ENCODE measurements around the gene CUEDC1. TPM values are rescaled to one million over a fixed set of nuclear protein-coding genes. Genes with fewer than 3 reads are reported as not detected.

The CUEDC1 gene
- total RNA-seq, 1 experiment from 2014 or later: 26.7 TPM

DNA sequence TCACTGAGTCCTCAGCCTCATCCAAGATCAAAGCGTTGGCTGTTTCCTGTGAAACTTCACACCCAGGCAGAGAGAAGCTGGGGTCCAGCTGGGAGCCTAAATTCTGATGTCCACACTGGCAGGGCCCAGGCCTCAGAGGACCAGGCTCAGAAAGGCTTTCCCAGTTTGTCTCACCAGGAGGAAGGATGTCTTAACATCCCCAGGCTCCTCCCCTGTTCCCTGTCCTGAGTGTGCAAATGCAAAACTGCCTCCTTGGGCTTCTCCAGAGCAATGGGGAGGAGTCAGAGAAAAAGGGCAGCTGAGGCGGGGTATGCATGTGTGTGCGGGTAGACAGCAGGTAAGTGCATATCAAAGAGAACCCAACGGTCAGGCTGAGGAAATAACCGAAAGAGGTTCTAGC lies 45.7 kb downstream of the CUEDC1 start:
- in situ Hi-C loops (cut with HindIII; ENCODE audit: low sequenced_read_pairs): no loop called here
- DNase-seq (ENCODE audit: low spot score): no peak

DNA sequence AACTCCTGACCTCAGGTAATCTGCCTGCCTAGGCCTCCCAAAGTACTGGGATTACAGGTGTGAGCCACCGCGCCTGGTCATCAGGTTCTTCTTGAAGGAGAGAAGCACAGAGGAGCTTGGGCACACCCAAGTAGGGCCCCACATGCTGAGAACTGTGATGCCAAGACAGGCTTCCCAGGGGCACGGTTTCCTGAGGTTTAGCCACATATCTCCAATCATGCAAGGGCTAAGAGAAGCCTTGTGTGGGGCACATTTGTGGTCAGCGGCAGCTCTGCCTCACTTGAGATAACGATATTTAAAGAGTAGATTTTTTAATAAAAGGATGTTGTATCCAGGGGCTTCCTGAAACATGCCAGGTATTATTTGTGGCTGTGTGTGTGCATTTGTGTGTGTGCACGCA lies 46.9 kb downstream of the CUEDC1 start:
- no peak for DNase-seq (ENCODE audit: low spot score)
- in situ Hi-C loops (cut with HindIII; ENCODE audit: low sequenced_read_pairs): no loop called here

DNA sequence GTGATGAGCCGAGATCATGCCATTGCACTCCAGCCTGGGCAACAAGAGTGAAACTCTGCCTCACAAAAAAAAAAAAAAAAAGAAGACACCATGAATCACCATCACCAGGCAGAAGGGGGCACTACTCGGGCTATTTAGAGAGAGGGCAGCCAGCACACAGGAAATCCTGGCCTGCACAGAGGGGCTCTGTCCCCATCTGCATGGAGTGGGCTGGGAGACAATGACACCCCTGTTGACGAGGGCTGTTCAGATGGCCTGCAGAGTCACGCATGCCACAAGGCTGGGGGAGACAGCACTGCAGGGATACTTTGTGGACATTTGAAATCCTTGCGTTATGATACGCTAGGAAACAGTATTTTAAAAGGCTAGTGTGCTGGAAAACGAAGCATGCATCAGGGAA lies 48.3 kb downstream of the CUEDC1 start:
- no peak for DNase-seq (ENCODE audit: low spot score)
- in situ Hi-C loops (cut with HindIII; ENCODE audit: low sequenced_read_pairs): no loop called here

DNA sequence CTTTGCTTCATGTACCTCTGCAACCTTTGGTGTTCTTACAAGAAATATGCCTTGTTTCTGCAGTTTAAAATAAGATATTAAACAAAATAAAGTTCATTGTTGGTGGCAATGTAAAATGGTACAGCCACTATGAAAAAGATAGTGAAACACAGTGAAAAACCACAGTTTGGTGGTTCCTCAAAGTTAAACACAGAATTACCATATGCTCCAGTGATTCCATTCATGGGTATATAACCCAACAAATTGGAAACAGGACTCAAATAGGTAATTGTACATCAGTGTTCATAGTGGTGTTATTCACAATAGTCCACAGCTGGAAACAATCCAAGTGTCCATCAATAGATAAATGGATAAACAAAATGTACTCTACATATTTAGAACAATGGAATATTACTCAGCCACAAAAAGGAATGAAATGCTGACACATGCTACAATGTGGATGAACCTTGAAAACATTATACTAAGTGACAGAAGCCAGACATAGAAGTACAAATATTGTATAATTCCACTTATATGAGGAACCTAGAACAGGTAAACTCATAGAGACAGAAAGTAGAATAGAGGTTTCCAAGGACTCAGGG lies 49.2 kb downstream of the CUEDC1 start:
- in situ Hi-C loops (cut with HindIII; ENCODE audit: low sequenced_read_pairs): no loop called here
- DNase-seq (ENCODE audit: low spot score): no peak

DNA sequence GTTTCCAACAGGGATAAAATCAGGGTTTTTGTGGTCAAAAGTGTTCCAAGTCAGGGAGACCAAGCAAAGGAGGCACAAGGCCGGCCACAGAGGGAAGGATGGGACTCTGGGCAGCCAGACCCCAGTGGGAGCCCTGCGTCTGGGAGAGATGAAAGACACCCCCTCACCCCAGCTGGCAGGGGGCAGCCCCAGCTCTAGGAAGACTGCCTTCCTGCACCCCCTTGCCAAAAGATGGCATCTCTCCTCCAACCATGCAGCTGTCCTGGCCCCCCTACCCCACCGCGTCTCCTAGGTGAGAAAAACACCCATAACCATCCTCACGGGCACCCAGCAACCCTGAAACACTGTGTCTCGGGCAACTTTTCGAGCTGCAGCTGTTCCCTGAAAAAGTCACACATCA lies 51.3 kb downstream of the CUEDC1 start:
- in situ Hi-C loops (cut with HindIII; ENCODE audit: low sequenced_read_pairs): no loop called here
- DNase-seq (ENCODE audit: low spot score): no peak

DNA sequence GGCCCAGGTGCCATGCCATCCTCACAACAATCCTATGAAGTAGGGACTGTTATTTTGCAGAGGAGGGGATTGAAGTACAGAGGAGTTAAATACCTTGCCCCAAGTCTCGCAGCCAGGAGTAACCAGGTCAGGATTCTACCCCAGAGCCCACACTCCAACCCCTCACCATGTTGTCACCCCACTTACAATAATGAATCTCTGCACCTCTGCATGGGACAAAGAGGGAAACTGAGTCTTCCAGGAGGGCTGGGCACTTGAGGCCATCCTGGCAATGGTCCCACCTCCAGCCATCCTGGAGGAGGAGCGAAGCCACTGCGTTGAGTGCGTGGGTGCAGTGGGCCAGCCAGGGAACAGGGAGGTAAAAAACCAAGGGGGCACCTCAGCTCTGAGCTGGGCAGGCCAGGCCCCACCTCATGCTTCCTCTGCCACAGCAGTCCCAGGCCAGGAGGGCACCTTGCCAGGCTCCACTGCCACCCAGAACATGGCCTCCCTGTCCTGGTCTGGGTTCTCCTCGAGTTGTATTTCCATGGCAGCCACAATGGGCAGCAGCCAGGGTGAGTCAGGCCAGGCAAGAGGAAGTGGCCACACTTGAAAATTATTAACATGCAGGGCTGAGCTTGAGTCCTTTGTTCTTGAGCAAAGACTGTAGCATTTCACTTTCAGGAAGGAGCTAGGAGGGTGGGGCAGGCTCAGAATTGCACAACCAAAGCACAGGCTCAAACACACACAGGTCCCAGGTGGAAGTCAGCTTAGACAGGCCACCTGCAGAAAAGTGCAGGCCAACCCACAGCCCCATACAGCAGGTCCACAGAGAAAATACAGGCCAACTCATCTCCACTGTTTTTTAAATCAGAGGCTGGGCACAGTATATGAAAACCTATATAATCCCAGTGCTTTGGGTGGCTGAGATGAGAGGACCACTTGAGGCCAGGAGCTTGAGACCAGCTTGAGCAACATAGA lies 52.1 kb downstream of the CUEDC1 start:
- in situ Hi-C loops (cut with HindIII; ENCODE audit: low sequenced_read_pairs): no loop called here

DNA sequence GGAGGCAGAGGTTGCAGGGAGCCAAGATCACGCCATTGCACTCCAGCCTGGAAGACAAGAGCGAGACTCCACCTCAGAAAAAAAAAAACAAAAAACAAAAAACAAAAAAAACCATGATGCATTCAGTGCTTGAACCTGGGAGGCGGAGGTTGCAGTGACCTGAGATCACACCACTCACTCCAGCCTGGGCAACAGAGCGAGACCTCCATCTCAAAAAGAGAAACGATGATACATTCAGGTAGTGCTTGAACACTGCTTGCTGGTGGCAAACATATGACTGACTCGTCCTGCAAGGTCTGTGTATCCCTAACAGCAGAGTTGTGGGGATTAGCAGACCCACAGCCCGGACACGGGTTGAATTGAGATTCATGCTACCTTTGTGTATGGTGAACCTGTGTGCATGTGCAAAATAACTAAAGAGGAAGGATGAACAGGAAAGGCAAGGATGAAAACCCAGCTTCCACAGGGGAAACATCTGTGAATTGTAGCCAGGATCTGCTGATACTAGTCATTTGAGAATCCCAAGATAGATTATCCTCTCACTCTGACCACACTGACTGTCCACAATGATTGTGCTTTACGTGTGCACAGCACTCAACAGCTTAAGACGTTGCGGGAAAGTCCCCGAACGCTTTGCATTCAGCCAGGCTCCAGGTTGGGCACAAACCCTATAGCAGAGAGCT lies 53.0 kb downstream of the CUEDC1 start:
- in situ Hi-C loops (cut with HindIII; ENCODE audit: low sequenced_read_pairs): no loop called here
- DNase-seq (ENCODE audit: low spot score): no peak

More for the DNA sequence above, 52.1 kb downstream of the CUEDC1 start:
- DNase-seq (ENCODE audit: low spot score): peak; percentile 50

DNA sequence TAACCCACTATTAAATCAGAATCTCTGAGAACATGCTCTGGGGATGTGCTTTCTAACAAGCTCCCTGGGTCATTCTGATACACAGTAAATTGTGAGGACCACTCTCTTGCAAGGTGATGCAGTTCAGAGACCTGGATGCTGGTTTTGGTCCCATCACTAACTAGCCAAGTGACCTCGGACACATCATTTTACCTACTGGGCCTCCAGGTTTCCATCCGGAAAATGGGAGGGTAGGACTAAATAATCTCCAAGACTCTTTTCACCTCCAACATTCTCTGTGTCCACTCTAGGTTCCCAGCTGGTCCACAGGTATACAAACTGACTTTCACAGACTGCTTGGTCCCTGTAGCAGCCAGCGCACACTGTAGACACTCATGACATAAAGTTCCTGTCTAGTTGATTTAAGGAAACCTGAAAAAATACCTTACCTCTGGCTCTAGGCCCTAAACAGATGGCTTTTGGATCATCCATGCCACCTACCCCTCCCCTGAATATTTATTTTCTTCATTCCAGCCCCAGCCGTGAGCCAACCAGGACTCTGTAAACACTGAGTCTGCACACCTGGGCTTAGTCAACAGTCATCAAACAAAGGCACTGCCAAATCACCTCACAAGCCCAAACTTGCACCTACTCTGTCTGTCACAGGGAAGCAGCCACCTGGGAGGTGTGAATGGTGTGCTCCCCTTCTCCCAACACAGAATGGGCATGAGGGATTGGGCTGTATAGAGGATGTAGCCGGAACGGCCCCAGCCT lies 54.0 kb downstream of the CUEDC1 start:
- in situ Hi-C loops (cut with HindIII; ENCODE audit: low sequenced_read_pairs): no loop called here
- DNase-seq (ENCODE audit: low spot score): no peak

DNA sequence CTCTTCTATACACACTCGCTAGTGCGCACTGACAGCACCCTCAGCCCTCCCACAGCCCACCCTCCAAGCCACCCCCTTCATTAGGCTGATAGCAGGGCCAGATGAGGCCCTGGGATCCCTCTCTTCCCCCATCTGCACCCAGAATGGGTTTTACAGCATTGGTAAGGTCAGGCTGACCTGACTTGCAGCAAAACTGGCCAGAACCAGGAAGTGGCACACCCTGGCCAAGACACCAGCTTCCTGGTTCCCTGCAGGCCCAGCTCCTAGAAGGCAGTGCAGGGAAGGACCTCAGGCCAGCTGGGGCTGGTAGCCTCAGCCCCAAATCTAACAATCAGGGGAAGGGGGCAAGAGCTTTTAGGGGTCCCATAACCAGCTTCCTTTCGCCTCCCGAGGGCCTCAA lies 55.4 kb downstream of the CUEDC1 start:
- in situ Hi-C loops (cut with HindIII; ENCODE audit: low sequenced_read_pairs): no loop called here
- DNase-seq (ENCODE audit: low spot score): no peak

DNA sequence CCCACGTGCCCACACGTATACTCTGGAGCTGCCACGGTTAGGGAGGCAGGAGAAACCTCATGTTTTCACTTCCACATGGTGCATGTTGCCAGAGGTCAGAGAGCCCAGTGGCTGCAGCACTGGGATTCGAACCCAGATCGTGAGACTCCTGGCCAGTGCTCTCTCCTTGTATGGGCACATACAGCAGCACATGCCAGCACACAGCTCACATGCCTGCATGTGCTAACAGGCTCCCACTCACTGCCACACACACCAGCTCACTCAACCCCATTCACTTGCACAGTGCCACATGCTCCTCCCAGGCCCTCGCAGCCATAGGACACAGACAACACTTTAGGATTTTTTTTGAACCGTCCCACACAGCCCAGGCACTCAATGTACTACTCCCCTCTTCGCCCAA lies 55.8 kb downstream of the CUEDC1 start:
- no peak for DNase-seq (ENCODE audit: low spot score)
- in situ Hi-C loops (cut with HindIII; ENCODE audit: low sequenced_read_pairs): no loop called here

DNA sequence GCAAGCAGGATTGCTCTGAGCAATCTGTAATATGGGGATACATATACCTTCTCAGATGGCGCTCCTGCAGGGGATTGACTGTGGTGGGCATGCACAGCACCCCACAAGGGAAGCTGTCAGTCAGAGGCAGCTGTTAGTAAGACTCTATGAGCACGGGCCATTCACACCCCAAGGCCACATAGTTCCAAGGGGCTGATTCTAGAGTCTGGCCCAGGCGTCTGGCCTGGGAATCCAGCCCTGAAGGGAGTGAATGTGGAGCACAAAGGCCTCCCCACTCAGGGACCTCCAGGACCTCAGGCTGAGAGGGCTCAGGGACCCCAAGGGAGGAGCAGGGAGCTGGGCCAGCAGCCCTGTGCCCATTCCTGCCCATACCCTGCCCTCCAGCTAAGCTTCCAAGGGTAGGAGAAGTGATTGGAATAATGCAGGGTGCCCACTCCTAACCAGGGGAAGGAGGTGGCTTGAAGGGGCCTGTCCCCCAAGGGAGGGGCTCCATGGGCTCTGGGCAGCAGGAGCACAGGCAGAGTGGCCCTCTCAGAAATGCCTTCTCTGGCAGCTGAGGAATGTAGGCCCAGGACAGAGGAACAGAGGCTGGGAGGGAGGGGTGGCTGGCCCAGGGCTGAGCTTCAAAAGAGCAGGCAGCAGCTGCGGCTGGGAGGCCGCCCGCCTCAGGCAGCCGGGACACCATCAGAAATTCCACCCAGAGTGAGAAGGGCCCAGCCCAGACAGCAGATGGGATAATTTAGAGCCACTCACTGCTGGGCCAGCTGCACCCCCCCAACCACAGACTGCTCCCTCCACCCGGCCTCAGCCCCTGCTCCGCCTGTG lies 56.5 kb downstream of the CUEDC1 start:
- DNase-seq (ENCODE audit: low spot score): no peak
- in situ Hi-C loops (cut with HindIII; ENCODE audit: low sequenced_read_pairs): no loop called here

DNA sequence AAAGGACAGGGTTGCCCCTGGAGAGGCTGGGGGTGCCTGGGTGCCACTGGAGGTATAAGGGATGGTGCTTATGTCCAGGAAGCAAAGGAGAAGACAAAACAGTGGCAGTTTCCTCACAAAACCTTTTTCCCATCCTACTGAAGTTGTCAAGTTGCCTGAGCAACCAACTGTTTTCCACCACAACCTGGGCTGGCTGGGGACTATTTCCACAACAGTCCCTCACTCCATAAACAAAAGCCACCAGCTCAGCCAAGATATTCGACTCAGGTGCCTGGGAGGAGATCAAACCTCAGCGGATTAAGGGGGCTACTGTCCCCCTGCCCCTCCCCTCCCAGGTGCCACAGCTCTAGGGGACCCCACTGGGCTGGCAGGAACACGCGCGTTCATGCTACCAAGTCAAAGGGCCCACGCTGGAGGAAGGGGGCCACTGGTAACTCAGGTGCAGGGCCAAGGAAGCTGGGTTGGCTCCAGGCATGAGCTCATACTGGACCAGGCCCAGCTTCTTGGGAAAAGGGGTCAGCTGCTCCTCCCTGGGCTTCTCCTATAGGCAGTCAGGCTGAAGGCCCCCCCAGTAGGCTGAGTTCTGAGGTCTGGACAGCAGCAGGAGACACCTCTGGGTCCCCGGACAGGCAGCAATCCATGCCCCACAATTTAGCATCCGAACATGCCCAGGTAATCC lies 59.7 kb downstream of the CUEDC1 start:
- peak; percentile 74 for DNase-seq (ENCODE audit: low spot score)

DNA sequence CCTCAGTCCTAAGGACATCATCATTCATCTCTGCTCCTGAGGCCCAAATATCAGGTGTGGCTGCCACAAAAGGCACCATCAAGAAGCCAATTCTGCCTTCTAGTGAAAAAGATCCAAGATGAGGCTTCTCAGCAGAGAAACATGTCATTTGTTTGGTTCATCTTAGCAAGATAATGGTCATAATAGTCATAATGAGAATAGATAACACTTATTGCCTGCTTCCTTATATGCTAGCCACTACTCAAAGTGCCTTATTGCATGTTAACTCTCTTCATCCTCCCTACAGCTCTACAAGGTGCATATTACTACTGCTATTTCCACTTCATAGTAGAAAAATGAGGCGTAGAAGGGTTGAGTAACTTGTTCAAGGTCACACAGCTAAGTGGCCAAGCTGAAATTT lies 60.4 kb downstream of the CUEDC1 start:
- no peak for DNase-seq (ENCODE audit: low spot score)
- in situ Hi-C loops (cut with HindIII; ENCODE audit: low sequenced_read_pairs): no loop called here

More for the DNA sequence above, 59.7 kb downstream of the CUEDC1 start:
- in situ Hi-C loops (cut with HindIII; ENCODE audit: low sequenced_read_pairs): no loop called here

DNA sequence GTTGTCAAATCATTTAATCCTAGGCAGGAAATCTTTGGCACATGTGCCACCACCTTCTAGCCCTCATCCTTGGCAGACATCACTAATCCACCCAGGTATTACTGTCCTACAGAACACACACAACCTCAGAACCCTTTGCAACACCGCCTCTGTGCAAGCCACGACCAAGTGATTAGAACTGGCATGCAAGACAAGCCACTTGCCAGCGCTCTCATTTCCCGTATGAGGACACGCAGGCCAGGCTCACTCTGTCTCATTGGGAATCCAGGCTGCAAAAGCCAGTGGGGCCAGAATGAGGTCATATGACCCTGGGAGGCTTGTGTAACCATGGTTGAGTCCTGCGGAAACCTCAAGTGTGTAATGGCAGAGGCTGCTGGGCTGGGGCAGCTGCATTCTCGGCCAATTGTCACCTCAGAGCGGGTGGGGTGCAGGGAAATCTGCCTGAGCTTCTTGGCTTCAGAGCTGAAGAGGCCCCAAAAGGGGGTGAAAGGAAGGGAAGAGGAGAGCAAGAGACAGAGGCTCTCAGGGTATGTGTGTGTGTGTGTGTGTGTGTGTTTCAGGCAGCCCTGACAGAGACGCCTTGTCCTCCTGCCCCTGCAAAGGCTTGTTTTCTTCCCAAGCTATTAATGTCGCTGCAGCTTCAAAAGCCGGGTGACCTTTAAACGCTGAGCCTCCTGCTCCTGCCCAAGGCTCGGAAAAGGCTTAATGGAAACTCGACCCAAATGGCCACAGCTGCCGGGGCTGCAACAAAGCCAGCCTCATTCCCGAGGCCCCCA lies 62.2 kb downstream of the CUEDC1 start:
- DNase-seq (ENCODE audit: low spot score): peak; percentile 87
- in situ Hi-C loops (cut with HindIII; ENCODE audit: low sequenced_read_pairs): no loop called here

DNA sequence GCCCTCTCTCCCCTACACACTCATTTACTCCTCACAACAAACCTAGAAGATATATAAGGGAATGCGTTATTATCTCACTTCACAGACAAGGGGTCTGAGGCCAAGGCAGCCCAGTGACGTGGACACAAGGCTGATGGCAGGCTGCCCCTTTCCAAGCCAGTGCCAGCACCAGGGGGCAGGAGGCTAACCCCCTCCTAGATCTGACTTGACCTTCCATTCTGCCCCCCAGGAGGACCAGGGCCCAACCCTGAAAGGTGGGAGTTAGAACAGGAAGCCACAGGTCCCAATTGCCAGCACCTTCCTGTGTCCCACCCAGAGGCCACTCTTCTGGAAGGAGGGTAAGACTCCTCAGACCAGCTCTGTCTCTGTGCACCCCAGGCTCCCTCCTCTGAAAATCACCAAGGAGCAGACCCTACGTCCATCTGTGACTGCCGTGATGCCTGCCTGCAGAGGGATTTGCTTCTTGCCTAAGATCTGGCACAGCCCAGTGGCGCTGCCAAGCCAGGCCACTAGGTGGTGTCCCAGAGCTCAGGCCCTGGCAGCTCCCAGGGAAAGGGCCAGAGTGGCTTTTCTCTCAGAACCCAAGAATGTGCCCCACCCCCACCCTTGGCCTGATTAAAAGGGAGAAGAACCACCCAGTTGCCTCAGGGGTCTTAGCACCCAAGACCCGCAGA lies 62.9 kb downstream of the CUEDC1 start:
- DNase-seq (ENCODE audit: low spot score): peak; percentile 82
- in situ Hi-C loops (cut with HindIII; ENCODE audit: low sequenced_read_pairs): no loop called here

DNA sequence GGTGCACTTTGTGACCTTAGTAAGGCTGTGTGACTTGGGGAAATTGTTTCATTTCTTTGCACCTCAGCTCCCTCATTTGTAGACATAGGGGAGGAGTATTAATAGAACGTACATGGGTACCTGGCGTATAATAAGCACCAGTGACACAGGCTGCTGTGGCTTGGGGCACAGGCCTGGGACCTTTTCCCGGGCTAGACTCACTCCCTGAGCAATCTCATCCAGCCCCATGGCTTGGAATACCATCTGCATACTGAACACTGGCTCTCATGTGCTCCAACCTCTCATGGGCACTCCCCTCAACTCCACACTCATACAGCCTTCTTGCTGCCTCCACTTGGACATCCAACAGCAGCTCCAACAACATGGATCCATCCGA lies 64.4 kb downstream of the CUEDC1 start:
- in situ Hi-C loops (cut with HindIII; ENCODE audit: low sequenced_read_pairs): no loop called here
- peak; percentile 33 for DNase-seq (ENCODE audit: low spot score)

All from G401 (cell line).